Activated T-cell treated with anti-CD3 and anti-CD28 coated beads, Interleukin-2, amount 50 U/mL, for 72 hours (primary cell): ENCODE measurements around the gene ASIC3. TPM values are rescaled to one million over a fixed set of nuclear protein-coding genes. Genes with fewer than 3 reads are reported as not detected.

Experiments
- ATAC-seq, 2 donors: fragments of 150-1000 bp; cut with Tn5 transposase; replicated peaks in 1 of 2; 2 replicates each; pipeline ENCODE4 v1.10.0; 2021; ENCODE audit warnings: moderate library complexity in 2 of 2, mild to moderate bottlenecking in 1 of 2
- DNase-seq, 2 donors: peaks; one replicate each; pipeline ENCODE4 v3.0.0; 2021 to 2022; ENCODE audit warnings: mixed read lengths in 1 of 2
- H3K27ac Mint-ChIP-seq: one replicate; pipeline ENCODE4 v1.8.0; 2022; ENCODE audit warnings: mild to moderate bottlenecking, moderate library complexity, mixed read lengths
- H3K27me3 Mint-ChIP-seq: one replicate; pipeline ENCODE4 v1.8.0; 2022; ENCODE audit warnings: low read depth, mixed read lengths
- H3K36me3 Mint-ChIP-seq, 2 donors: one replicate each; pipeline ENCODE4 v1.8.0; 2022; ENCODE audit warnings: mixed read lengths in 2 of 2, mild to moderate bottlenecking in 1 of 2; ENCODE audit not compliant: insufficient read depth in 2 of 2
- H3K4me1 Mint-ChIP-seq: one replicate; pipeline ENCODE4 v1.8.0; 2022; ENCODE audit warnings: low read depth, mixed read lengths
- H3K4me3 Mint-ChIP-seq, 2 donors: one replicate each; pipeline ENCODE4 v1.8.0; 2022; ENCODE audit warnings: mild to moderate bottlenecking in 2 of 2, mixed read lengths in 2 of 2, moderate library complexity in 2 of 2
- H3K9me3 Mint-ChIP-seq, 2 donors: one replicate each; pipeline ENCODE4 v1.8.0; 2022; ENCODE audit warnings: mixed read lengths in 2 of 2
- total RNA-seq, 2 donors: library from RNA; stranded (reverse); gene quantifications; one replicate each; pipeline ENCODE4 v1.2.3, GENCODE V29; 2022

The ASIC3 gene
- total RNA-seq, 2 donors from 2014 or later = 14.4 to 15.7 TPM

DNA sequence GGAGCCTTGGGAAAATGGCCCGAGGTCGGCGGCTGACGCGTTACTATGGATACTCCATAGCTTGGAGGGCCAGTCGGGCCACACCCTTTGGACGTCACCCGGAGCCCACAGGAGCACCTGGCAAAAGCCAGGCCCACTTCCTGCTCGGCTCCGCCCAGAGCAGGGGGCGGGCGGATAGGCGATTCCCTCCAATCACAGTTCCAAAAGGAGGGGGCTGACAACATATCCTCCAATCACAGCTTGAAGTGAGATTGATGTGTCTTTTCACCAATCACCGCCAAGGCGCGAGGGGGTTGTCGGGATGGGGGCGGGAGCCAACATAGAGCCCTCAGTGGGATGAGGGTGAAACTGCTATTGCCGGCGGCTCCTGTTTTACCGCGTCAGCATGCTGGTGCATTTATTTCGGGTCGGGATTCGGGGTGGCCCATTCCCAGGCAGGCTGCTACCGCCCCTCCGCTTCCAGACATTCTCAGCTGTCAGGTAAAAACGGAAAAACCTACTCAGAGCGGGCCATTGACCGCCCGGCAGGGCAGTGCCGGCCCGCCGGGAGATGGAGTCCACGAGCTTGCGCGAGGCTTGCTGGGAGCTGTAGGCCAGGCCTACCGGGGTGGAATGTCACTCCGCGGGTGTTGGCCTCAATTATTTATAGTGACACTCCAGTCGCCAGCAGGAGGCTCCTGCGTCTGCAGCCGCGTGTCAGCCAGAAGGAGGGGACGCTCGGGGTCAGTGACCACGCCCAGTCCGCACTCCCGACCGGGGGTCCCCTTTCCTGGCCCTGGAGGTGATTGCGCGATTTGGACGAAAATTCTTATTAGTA, 20.0 kb upstream of the ASIC3 start, which contains the start of gene ABCB8:
Gene ABCB8, plus strand, starts transcription at position 320 of the 817 bp plus-strand sequence. Its CDS starts 66 bp downstream, at position 386.
- H3K36me3 Mint-ChIP-seq = peaks cover 0 to 2% of the 10 kb centered on the region in 2 donors
- peak within 1 kb of the TSS; percentile 98 to 100 for H3K4me3 Mint-ChIP-seq
- ATAC-seq = peak; percentile 92 to 93
- H3K4me1 Mint-ChIP-seq = peaks cover 25% of the 10 kb centered on the region
- H3K27ac Mint-ChIP-seq = peak within 1 kb of the TSS; percentile 93
- peak; percentile 97 to 98 for DNase-seq
- H3K27me3 Mint-ChIP-seq = no peaks in the 10 kb centered on the region
- H3K9me3 Mint-ChIP-seq = no peaks in the 10 kb centered on the region

DNA sequence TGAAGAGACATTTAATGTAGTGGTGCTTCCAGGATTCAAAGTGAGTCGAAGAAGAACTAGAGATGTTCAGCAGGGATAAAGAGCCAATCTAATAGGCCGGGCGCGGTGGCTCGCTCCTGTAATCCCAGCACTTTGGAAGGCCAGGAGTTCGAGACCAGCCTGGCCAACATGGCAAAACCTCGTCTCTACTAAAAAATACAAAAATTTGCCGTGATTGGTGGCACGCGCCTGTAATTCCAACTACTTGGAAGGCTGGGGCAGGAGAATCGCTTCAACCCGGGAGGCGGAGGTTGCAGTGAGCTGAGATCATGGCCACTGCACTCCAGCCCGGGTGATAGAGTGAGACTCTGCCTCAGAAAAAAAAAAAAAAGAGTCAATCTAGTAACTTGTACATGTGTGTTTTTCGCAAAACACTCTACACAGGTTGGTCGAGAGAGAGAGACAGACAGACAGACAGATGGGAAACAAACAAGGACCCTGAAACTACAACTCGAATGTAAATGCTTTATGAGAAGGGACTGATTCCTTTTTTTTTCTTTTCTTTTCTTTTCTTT, 19.3 kb upstream of the ASIC3 start:
- Mint-ChIP-seq H3K9me3 (no peaks in the 10 kb centered on the region), H3K4me1 (peaks cover 25% of the 10 kb centered on the region), H3K4me3 (peak overlapping the region; percentile 98 to 100), H3K27ac (peak overlapping the region; percentile 93), H3K27me3 (no peaks in the 10 kb centered on the region), H3K36me3 (peaks cover 0 to 2% of the 10 kb centered on the region in 2 donors)
- DNase-seq (no peak), ATAC-seq (no peak)

DNA sequence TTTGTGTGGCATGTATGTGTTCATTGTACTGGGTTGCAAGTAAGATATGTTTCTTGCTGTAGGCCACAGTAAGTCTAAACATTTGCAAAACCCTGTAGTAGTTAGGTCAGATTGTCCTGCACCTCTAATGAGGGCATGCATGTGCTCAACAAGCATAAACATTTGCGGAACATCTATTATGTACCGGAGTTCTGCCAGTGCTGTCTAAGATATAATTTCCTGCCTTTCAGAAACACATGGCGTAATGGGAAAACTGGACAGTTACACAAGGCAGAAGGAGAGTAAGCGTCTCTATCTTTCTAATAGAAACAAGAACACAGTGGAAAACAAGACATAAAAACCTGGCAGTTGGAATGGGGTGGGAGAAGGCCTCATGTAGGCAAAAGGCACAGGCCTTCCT, 17.3 kb upstream of the ASIC3 start:
- H3K4me3 Mint-ChIP-seq = no peak overlapping the region

DNA sequence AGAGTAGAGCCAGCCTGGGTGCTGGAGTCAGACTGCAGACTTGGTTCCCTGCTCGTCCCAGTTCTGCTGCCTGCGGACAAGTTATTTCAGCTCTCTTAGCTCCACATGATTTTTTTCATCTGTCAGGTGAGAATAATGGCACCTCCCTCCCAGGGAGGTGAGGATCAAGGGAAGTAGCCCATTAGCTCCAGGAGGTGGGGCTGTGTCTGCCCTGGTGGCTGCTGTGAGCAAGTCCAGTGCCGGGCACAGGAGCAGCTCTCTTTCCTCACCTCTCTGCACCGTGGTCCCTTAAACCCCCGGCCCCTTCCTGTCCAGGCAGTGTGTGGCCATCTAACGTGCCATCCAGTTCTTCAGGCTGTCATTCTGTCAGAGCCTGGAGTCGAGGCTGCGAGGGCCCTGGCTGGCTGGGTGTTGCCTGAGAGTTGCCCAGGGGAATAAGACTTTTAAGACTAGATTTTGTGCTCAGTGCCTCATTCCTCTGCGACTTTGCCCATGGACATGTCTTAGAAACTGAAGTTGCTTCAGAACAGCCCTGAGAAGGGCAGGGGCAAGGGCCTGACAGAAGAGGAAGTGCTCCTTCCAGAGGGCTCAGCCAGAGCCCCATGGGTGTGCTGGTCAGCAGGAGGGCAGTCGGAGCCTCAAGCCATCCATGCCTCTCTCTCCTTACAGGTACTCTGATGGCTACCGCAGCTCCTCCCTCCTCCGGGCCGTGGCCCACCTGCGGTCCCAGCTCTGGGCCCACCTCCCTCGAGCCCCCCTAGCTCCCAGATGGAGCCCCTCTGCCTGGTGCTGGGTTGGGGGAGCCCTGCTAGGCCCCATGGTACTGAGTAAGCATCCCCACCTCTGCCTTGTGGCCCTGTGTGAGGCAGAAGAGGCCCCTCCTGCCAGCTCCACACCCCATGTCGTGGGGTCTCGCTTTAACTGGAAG, 15.1 kb upstream of the ASIC3 start:
- ATAC-seq (no peak), DNase-seq (no peak)
- Mint-ChIP-seq H3K9me3 (no peaks in the 10 kb centered on the region), H3K27me3 (no peaks in the 10 kb centered on the region), H3K4me1 (peaks cover 16% of the 10 kb centered on the region), H3K27ac (no peak overlapping the region), H3K4me3 (no peak overlapping the region), H3K36me3 (peaks cover 2% of the 10 kb centered on the region in 2 donors)

More for the DNA sequence above, 17.3 kb upstream of the ASIC3 start:
- ATAC-seq = no peak
- no peak for DNase-seq
- Mint-ChIP-seq H3K27me3 (no peaks in the 10 kb centered on the region), H3K9me3 (no peaks in the 10 kb centered on the region), H3K4me1 (peaks cover 25% of the 10 kb centered on the region), H3K27ac (no peak overlapping the region), H3K36me3 (peaks cover 0 to 2% of the 10 kb centered on the region in 2 donors)

DNA sequence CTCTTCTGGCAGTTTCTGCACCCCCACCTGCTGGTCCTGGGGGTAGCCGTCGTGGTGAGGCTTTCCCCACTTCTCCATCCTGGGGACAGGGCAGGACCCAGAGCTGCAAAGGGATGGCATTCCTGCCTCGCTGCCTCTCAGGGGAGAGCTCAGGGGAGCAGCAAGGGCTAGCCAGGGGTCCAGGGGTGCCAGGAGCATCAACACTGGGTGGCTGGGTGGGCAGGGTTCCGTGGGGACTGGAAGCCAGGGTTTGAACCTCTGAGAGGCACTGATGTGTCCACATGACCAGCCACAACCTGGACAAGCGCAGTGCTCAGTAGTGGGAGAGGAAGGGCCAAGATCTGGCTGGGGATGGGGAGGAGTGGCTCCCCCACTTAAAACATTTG, 14.5 kb upstream of the ASIC3 start:
- Mint-ChIP-seq H3K4me1 (peaks cover 17% of the 10 kb centered on the region), H3K9me3 (no peaks in the 10 kb centered on the region), H3K4me3 (no peak overlapping the region), H3K27ac (no peak overlapping the region), H3K36me3 (peaks cover 0 to 2% of the 10 kb centered on the region in 2 donors), H3K27me3 (no peaks in the 10 kb centered on the region)
- no peak for ATAC-seq
- DNase-seq = no peak

DNA sequence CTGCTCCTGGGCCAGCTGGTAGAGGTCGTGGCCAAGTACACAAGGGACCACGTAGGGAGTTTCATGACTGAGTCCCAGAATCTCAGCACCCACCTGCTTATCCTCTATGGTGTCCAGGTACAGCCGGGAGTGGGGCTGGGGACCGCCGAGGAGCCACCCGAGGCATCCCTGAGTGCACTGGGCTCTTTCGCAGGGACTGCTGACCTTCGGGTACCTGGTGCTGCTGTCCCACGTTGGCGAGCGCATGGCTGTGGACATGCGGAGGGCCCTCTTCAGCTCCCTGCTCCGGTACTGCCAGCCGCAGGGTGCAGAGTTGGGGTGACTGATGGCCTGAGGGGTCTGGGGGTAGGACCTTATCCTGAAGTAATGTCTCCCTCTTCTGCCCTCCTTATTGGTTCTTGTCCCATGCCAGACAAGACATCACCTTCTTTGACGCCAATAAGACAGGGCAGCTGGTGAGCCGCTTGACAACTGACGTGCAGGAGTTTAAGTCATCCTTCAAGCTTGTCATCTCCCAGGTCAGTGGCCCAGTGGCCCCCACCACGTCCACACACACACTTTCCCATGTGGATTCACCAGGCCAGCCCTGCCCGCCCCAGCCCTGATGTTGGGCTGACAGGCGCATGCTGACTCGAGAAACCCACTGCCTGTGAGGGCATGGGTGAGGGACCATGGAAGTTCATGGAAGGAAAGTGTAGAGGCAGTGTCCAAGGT, 13.9 kb upstream of the ASIC3 start:
- DNase-seq (no peak), ATAC-seq (no peak)
- Mint-ChIP-seq H3K9me3 (no peaks in the 10 kb centered on the region), H3K27me3 (no peaks in the 10 kb centered on the region), H3K27ac (no peak overlapping the region), H3K4me1 (peaks cover 17% of the 10 kb centered on the region), H3K4me3 (no peak overlapping the region), H3K36me3 (peaks cover 0 to 2% of the 10 kb centered on the region in 2 donors)

DNA sequence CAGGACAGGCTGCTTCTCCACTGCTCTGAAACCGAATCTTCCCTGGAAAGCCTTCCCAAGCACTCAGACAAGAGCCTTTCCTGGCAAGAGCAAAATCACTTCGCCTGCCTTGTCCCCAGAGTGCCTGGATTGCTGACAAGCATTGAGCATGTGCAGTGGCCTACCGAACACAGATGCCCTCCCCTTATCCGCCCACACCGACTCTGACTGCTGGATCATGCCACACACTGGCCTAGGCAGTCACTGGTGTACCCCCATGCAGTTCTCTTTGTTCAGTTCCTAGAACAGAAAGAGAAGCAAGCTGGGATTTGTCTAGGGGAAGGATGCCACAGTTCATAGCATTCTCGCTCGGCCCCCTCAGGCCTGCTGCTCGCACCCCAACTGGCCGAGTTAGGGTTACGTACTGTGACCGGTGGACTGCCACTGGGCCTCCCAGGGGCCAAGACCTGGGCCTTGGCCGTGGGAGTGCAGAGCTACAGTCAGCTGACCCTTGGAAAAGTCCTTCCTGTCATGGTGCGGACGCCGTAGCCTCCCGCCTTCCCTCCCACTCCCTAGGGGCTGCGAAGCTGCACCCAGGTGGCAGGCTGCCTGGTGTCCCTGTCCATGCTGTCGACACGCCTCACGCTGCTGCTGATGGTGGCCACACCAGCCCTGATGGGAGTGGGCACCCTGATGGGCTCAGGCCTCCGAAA, 13.2 kb upstream of the ASIC3 start:
- no peak overlapping the region for H3K4me3 Mint-ChIP-seq
- no peaks in the 10 kb centered on the region for H3K27me3 Mint-ChIP-seq

DNA sequence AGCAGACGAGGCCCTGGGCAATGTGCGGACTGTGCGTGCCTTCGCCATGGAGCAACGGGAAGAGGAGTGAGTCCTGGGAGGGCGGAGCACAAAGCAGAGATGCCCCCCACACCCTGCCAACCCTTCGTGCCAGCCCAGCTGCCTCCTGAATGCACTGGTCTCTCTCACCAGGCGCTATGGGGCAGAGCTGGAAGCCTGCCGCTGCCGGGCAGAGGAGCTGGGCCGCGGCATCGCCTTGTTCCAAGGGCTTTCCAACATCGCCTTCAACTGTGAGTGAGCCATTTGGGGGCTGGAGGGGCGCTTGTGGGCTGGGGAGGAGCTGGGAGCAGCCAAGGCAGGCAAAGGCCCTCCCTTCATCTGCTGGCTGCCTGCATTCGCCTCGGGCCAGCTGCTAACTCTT, 12.4 kb upstream of the ASIC3 start:
- peaks cover 18% of the 10 kb centered on the region for H3K4me1 Mint-ChIP-seq
- H3K27me3 Mint-ChIP-seq = no peaks in the 10 kb centered on the region
- ATAC-seq = no peak
- no peak overlapping the region for H3K27ac Mint-ChIP-seq
- DNase-seq = no peak
- no peaks in the 10 kb centered on the region for H3K9me3 Mint-ChIP-seq
- peaks cover 0 to 2% of the 10 kb centered on the region in 2 donors for H3K36me3 Mint-ChIP-seq
- H3K4me3 Mint-ChIP-seq = no peak overlapping the region

More for the DNA sequence above, 13.2 kb upstream of the ASIC3 start:
- no peak for ATAC-seq
- no peak overlapping the region for H3K27ac Mint-ChIP-seq
- peaks cover 18% of the 10 kb centered on the region for H3K4me1 Mint-ChIP-seq
- DNase-seq = no peak
- H3K9me3 Mint-ChIP-seq = no peaks in the 10 kb centered on the region
- H3K36me3 Mint-ChIP-seq = peaks cover 0 to 2% of the 10 kb centered on the region in 2 donors

DNA sequence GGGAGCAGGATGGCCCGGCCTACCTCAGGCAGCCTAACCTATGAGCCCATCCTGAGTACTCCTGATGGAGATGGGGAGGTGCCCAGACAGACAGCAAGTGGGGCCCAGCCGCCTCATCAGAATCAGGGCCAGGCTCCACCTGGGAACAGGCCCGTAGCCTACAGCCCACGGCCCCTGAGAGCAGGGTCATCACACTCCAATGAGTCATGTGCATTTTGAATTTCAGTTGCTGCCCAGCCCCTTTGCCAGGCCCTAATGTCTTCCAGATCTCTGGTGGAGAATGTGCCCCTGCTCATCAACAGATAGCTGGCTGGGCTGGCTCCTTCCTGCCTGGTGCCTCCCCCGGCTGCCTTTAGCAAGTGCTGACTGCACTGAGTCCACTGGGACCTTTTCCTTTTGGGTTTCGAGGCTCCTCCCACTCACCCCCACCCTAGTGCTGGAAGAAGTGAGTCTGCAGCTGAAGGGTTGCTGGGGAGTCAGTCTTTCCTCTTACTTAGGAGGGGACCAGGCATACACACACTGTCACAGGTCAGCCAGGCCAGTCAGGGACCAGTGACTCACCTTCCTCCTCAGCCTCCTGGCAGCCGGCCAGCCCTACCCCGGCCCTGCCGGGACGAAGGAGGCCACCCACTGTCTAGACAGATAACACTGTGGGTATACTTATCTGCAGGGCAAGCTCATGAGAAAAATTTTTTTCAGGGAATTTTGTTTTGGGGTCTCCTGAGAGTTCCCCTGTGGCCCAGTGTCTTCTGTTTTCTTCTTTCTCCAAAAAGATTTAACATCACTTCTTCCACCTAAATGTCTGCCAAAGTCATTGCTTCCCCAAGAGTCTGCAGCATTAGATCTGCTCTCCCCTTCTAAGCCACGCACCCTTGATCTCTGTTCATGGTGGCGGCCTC, 9.1 kb upstream of the ASIC3 start:
- DNase-seq = peak; percentile 82 to 86

DNA sequence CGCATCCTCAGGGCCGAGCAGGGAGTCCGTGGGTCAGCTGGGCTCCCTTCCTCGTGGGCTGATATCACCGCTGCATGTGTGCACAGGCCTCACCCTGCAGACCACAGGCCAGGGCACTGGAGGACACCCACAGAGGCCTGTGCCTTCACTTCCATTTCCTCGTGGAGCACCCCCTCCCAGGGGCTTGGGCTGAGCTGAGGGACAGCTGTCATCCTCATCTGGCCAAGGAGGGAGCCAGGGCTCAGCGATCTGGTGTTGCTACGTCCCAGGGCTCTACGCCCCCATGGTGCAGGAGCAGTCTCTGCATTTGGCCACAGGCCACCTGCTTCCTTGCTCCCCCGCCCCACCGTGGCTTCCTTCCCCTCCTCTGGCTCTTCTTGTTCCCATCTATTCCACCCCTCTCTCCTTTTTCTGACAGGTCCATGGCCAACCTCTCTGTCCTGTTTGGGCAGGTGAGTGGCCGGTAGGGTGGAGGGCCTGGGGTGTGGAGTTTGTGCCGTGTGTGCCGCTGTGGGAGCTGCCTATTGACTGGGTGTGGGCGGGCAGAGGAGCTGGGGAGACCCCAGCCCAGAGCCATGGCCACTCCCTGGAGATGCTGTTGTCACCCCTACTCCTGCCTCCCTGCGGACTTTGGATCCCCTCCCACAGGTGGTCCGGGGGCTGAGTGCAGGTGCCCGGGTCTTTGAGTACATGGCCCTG, 8.3 kb upstream of the ASIC3 start:
- Mint-ChIP-seq H3K27me3 (no peaks in the 10 kb centered on the region), H3K27ac (no peak overlapping the region), H3K36me3 (peaks cover 2% of the 10 kb centered on the region in 2 donors), H3K4me3 (no peak overlapping the region), H3K4me1 (peaks cover 18% of the 10 kb centered on the region), H3K9me3 (no peaks in the 10 kb centered on the region)
- DNase-seq (no peak), ATAC-seq (no peak)

More for the DNA sequence above, 9.1 kb upstream of the ASIC3 start:
- Mint-ChIP-seq H3K27me3 (no peaks in the 10 kb centered on the region), H3K9me3 (no peaks in the 10 kb centered on the region), H3K27ac (peak overlapping the region; percentile 58), H3K4me3 (peak overlapping the region; percentile 55 to 66), H3K36me3 (peaks cover 2% of the 10 kb centered on the region in 2 donors), H3K4me1 (peaks cover 18% of the 10 kb centered on the region)
- peak; percentile 96 to 97 for ATAC-seq
